ENCODE measurements around the gene KCNQ1. TPM values are rescaled to one million over a fixed set of nuclear protein-coding genes. Genes with fewer than 3 reads are reported as not detected.

Gene KCNQ1
- total and polyA plus RNA-seq, 2 of the 13 experiments (the other 11 are each of a cell fraction or from before 2014, with no cell fraction given), result 0.02 to 0.08 TPM

DNA sequence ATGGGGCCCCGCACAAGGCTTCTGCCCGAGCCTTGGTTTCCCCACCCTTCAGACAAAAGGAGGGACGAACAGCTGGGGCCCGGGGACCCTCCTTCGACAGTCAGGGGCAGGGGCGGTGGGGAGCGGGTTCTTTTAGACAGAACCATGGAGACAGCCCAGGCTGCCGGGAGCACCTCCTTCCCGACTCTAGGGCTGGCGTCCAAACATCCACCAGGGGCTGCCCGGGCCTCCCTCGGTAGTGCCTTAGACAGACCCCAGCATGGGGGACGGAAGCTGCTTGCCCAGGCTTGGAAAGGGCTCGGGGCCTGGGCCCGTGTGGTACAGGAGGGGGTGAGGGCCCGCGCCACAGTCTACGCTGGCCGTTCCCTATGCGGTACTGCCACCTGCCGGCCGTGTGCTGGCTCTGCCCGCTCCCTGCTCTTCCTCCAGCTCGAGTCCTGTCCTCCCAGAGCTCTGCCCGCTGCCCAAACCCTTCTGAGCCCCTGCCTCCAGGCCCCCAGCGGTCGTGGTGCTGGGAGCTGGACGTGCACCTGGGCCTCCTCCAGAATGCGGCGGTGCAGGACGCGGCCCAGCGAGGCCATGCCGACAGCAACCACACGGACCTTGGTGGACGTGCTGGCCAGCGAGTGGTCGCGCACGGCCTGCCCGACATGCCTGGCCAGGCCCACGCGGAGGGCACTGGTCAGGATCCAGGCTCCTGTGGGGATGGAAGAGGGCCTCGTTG, 24.1 kb upstream of the KCNQ1 start:
- no TSS peak for BruUV-seq (replicated peaks)
- TF ChIP-seq THYN1 (CRISPR knock-in tag; IDR thresholded peaks at IDR 0.05; ENCODE audit: borderline replicate concordance, low read depth), result no peak
- no peak for TF ChIP-seq ZNF34 (CRISPR knock-in tag; IDR thresholded peaks at IDR 0.05; ENCODE audit: borderline replicate concordance)
- no peak for TF ChIP-seq NFIC (IDR thresholded peaks at IDR 0.05; ENCODE audit: low read length)
- no peak for TF ChIP-seq KDM6A (CRISPR knock-in tag; IDR thresholded peaks at IDR 0.05; ENCODE audit: low read depth)
- no peak for TF ChIP-seq ZNF329 (CRISPR knock-in tag; IDR thresholded peaks at IDR 0.05; ENCODE audit: low read depth)
- no peak for TF ChIP-seq ISX (CRISPR knock-in tag; conservative IDR thresholded peaks at IDR 0.05)
- TF ChIP-seq, protein P1, sequence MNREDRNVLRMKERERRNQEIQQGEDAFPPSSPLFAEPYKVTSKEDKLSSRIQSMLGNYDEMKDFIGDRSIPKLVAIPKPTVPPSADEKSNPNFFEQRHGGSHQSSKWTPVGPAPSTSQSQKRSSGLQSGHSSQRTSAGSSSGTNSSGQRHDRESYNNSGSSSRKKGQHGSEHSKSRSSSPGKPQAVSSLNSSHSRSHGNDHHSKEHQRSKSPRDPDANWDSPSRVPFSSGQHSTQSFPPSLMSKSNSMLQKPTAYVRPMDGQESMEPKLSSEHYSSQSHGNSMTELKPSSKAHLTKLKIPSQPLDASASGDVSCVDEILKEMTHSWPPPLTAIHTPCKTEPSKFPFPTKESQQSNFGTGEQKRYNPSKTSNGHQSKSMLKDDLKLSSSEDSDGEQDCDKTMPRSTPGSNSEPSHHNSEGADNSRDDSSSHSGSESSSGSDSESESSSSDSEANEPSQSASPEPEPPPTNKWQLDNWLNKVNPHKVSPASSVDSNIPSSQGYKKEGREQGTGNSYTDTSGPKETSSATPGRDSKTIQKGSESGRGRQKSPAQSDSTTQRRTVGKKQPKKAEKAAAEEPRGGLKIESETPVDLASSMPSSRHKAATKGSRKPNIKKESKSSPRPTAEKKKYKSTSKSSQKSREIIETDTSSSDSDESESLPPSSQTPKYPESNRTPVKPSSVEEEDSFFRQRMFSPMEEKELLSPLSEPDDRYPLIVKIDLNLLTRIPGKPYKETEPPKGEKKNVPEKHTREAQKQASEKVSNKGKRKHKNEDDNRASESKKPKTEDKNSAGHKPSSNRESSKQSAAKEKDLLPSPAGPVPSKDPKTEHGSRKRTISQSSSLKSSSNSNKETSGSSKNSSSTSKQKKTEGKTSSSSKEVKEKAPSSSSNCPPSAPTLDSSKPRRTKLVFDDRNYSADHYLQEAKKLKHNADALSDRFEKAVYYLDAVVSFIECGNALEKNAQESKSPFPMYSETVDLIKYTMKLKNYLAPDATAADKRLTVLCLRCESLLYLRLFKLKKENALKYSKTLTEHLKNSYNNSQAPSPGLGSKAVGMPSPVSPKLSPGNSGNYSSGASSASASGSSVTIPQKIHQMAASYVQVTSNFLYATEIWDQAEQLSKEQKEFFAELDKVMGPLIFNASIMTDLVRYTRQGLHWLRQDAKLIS (CRISPR knock-in tag; IDR thresholded peaks at IDR 0.05), result no peak
- no peak for TF ChIP-seq ZNF703 (CRISPR knock-in tag; IDR thresholded peaks at IDR 0.05; ENCODE audit: borderline replicate concordance)
- peak; percentile 77 for TF ChIP-seq THAP11 (CRISPR knock-in tag; IDR thresholded peaks at IDR 0.05)
- no peak for TF ChIP-seq NFE2L1 (CRISPR knock-in tag; IDR thresholded peaks at IDR 0.05; ENCODE audit: borderline replicate concordance)
- no peak for TF ChIP-seq ZNF451 (CRISPR knock-in tag; IDR thresholded peaks at IDR 0.05)
- no peak for TF ChIP-seq ZNF251 (CRISPR knock-in tag; IDR thresholded peaks at IDR 0.05)
- no peak for TF ChIP-seq STAT5B (CRISPR knock-in tag; IDR thresholded peaks at IDR 0.05)
- TF ChIP-seq, protein P2, sequence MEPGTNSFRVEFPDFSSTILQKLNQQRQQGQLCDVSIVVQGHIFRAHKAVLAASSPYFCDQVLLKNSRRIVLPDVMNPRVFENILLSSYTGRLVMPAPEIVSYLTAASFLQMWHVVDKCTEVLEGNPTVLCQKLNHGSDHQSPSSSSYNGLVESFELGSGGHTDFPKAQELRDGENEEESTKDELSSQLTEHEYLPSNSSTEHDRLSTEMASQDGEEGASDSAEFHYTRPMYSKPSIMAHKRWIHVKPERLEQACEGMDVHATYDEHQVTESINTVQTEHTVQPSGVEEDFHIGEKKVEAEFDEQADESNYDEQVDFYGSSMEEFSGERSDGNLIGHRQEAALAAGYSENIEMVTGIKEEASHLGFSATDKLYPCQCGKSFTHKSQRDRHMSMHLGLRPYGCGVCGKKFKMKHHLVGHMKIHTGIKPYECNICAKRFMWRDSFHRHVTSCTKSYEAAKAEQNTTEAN (CRISPR knock-in tag; conservative IDR thresholded peaks at IDR 0.05), result no peak
- TF ChIP-seq ZNF678 (CRISPR knock-in tag; IDR thresholded peaks at IDR 0.05), result no peak
- TF ChIP-seq, protein P3, sequence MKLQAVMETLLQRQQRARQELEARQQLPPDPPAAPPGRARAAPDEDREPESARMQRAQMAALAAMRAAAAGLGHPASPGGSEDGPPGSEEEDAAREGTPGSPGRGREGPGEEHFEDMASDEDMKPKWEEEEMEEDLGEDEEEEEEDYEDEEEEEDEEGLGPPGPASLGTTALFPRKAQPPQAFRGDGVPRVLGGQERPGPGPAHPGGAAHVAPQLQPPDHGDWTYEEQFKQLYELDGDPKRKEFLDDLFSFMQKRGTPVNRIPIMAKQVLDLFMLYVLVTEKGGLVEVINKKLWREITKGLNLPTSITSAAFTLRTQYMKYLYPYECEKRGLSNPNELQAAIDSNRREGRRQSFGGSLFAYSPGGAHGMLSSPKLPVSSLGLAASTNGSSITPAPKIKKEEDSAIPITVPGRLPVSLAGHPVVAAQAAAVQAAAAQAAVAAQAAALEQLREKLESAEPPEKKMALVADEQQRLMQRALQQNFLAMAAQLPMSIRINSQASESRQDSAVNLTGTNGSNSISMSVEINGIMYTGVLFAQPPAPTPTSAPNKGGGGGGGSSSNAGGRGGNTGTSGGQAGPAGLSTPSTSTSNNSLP (IDR thresholded peaks at IDR 0.05; ENCODE audit: low read depth, low read length), result no peak
- TF ChIP-seq PTBP1 (IDR thresholded peaks at IDR 0.05; ENCODE audit: low read depth, low read length, poor library complexity, severe bottlenecking), result no peak

More for the DNA sequence above, 24.1 kb upstream of the KCNQ1 start:
- H3K9ac ChIP-seq (ENCODE audit: insufficient read depth, low read depth, low read length), result peak overlapping the region; percentile 32; the same call in 1 of the 2 replicates
- H3K36me3 ChIP-seq (replicated peaks in 1 of 2; ENCODE audit: control insufficient read depth in 1 of 2, insufficient read depth in 2 of 2, low read length in 2 of 2), result no peaks in the 10 kb centered on the region
- intact Hi-C loops (cut with micrococcal nuclease; ENCODE audit: unreplicated experiment) (loop anchor here (5.0 kb wide), 1 partner anchor 223 kb away; no protein-coding TSS in a partner anchor), in situ Hi-C loops (cut with HindIII; ENCODE audit: extremely low pct_ligation_motif_present, low pct_unique_long_range_greater_than_20kb) (loop anchor here (10.0 kb wide), 1 partner anchor 274 kb away; the partner anchor contains the start of gene KCNQ1OT1)
- ATAC-seq (peak; percentile 94), FAIRE-seq (no peak), DNase-seq (ENCODE audit: low spot score) (peak; percentile 56)
- peak overlapping the region in 2 of 3 experiments; percentile 36 to 53; a peak in 2 of 6 replicates for H3K4me3 ChIP-seq (replicated peaks in 1 of 3; ENCODE audit: insufficient read depth in 1 of 3, low read depth in 2 of 3, low read length in 3 of 3)
- no peak overlapping the region for H3K27ac ChIP-seq (ENCODE audit: extremely low read length, insufficient read depth, low read length)
- H2AFZ ChIP-seq (ENCODE audit: low read length), result no peak overlapping the region
- H3K79me2 ChIP-seq (ENCODE audit: insufficient read depth, low read length), result no peaks in the 10 kb centered on the region
- peak overlapping the region; percentile 83 for H3K4me2 ChIP-seq (ENCODE audit: low read depth, low read length)
- CTCF ChIA-PET (ENCODE audit: low intra/inter-chr PET ratio, low total read pairs), result interaction anchor here (0.8 to 3.6 kb wide), 7 partner anchors 11 to 254 kb away, joined by 3 to 87 read pairs (median 3); partner anchors contain the start of gene TSSC4
- H4K20me1 ChIP-seq (ENCODE audit: insufficient read depth, low read length), result no peaks in the 10 kb centered on the region
- POLR2A ChIA-PET, result interaction anchor here (1.1 to 2.7 kb wide), 4 partner anchors 11 to 116 kb away, joined by 3 to 31 read pairs (median 6); partner anchors contain the start of gene TSSC4
- H3K27me3 ChIP-seq (ENCODE audit: control insufficient read depth in 1 of 2, insufficient read depth in 2 of 2, low read length in 2 of 2), result peaks cover 11 to 37% of the 10 kb centered on the region in 2 experiments
- no CpG with 5 or more reads among the region's 44 CpGs for WGBS (ENCODE audit: low lambda C conversion rate)
- H3K9me3 ChIP-seq (ENCODE audit: low read length), result no peaks in the 10 kb centered on the region
- H3K4me1 ChIP-seq (ENCODE audit: insufficient read depth, low read length), result peaks cover 16% of the 10 kb centered on the region; the same call in 1 of the 2 replicates

Measured in HepG2 (cell line).